Measurements from ENCODE around the gene PIBF1. TPM values are rescaled to one million over a fixed set of nuclear protein-coding genes. Genes with fewer than 3 reads are reported as not detected.

Gene PIBF1
- total and polyA plus RNA-seq, 2 donors, result 26.0 to 31.1 TPM

- no peaks in the 10 kb centered on the region for H3K4me1 ChIP-seq (ENCODE audit: control insufficient read depth in 2 of 2, insufficient read depth in 2 of 2, low read length in 2 of 2)
- no peak overlapping the region for H3K27ac ChIP-seq (ENCODE audit: low read depth in 1 of 2, low read length in 1 of 2)
- DNase-seq (ENCODE audit: low read depth in 6 of 9, low spot score in 9 of 9), result no peak
- no peaks in the 10 kb centered on the region for H3K9me3 ChIP-seq (ENCODE audit: control insufficient read depth in 2 of 2, insufficient read depth in 1 of 2, low read length in 1 of 2)
- peaks cover 2 to 5% of the 10 kb centered on the region in 2 donors for H3K36me3 ChIP-seq (ENCODE audit: control insufficient read depth in 2 of 2, insufficient read depth in 2 of 2, low read length in 1 of 2)
- no peak overlapping the region for H3K4me3 ChIP-seq (ENCODE audit: low read length in 2 of 2)
- over 99% methylated on average over 4 of the region's 4 CpGs for WGBS
- H3K27me3 ChIP-seq (ENCODE audit: control insufficient read depth in 2 of 2, insufficient read depth in 1 of 2, low read length in 1 of 2), result no peaks in the 10 kb centered on the region
Measured at GRCh38 chr13:72998012-72998411, 216.1 kb downstream of the PIBF1 start.

- Histone ChIP-seq H3K36me3 (ENCODE audit: control insufficient read depth in 2 of 2, insufficient read depth in 2 of 2, low read length in 1 of 2) (peaks cover 11 to 13% of the 10 kb centered on the region in 2 donors), H3K4me1 (ENCODE audit: control insufficient read depth in 2 of 2, insufficient read depth in 2 of 2, low read length in 2 of 2) (no peaks in the 10 kb centered on the region), H3K27me3 (ENCODE audit: control insufficient read depth in 2 of 2, insufficient read depth in 1 of 2, low read length in 1 of 2) (no peaks in the 10 kb centered on the region), H3K9me3 (ENCODE audit: control insufficient read depth in 2 of 2, insufficient read depth in 1 of 2, low read length in 1 of 2) (no peaks in the 10 kb centered on the region), H3K4me3 (ENCODE audit: low read length in 2 of 2) (no peak overlapping the region), H3K27ac (ENCODE audit: low read depth in 1 of 2, low read length in 1 of 2) (no peak overlapping the region)
- WGBS, result 90% methylated on average over 4 of the region's 4 CpGs
- DNase-seq (ENCODE audit: low read depth in 6 of 9, low spot score in 9 of 9), result peak in 1 of 9 donors; percentile 22
Measured at GRCh38 chr13:73000027-73000674, 218.2 kb downstream of the PIBF1 start.

DNA sequence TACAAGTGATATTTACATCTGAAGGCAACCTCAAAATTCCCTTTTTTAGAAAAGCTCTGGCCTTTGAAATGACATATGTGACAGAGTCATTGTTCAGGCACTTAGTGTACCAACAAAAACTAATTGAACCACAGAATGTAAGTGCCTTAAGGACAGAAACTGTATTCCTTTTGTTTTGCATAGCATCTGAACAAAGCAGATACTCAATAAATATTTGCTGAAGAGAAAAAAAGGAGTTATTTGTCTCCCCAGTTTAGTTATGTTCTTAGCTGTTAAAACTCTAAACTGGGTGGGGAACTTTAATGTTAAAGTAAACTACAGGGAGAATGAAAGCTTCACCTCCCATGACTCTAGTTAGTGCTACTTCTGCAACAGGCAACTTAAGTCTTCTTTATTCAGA lies 220.0 kb downstream of the PIBF1 start:
- DNase-seq (ENCODE audit: low read depth in 6 of 9, low spot score in 9 of 9), result no peak
- H3K27ac ChIP-seq (ENCODE audit: low read depth in 1 of 2, low read length in 1 of 2), result no peak overlapping the region
- peaks cover 11 to 13% of the 10 kb centered on the region in 2 donors for H3K36me3 ChIP-seq (ENCODE audit: control insufficient read depth in 2 of 2, insufficient read depth in 2 of 2, low read length in 1 of 2)

DNA sequence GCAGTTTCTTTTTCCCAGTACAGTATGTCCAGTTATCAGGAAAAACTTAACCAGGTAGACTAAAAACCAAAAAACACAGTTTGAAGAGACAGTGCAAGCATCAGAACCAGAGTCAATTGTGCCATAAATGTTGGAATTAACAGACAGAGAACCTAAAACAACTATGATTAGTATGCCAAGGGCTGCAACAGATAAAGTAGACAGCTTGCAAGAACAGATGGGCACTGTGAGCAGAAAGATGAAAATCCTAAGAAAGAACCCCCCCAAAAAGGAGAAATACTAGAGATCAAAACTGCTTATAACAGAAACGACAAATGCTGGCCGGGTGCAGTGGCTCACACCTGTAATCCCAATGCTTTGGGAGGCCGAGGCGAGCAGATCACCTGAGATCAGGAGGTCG lies 229.8 kb downstream of the PIBF1 start:
- no peak overlapping the region for H3K4me3 ChIP-seq (ENCODE audit: low read length in 2 of 2)
- no peaks in the 10 kb centered on the region for H3K4me1 ChIP-seq (ENCODE audit: control insufficient read depth in 2 of 2, insufficient read depth in 2 of 2, low read length in 2 of 2)
- H3K36me3 ChIP-seq (ENCODE audit: control insufficient read depth in 2 of 2, insufficient read depth in 2 of 2, low read length in 1 of 2), result no peaks in the 10 kb centered on the region
- no peaks in the 10 kb centered on the region for H3K27me3 ChIP-seq (ENCODE audit: control insufficient read depth in 2 of 2, insufficient read depth in 1 of 2, low read length in 1 of 2)
- WGBS, result 98% methylated on average over 5 of the region's 5 CpGs
- no peaks in the 10 kb centered on the region for H3K9me3 ChIP-seq (ENCODE audit: control insufficient read depth in 2 of 2, insufficient read depth in 1 of 2, low read length in 1 of 2)
- no peak for DNase-seq (ENCODE audit: low read depth in 6 of 9, low spot score in 9 of 9)
- no peak overlapping the region for H3K27ac ChIP-seq (ENCODE audit: low read depth in 1 of 2, low read length in 1 of 2)

More for the DNA sequence above, 220.0 kb downstream of the PIBF1 start:
- no peaks in the 10 kb centered on the region for H3K4me1 ChIP-seq (ENCODE audit: control insufficient read depth in 2 of 2, insufficient read depth in 2 of 2, low read length in 2 of 2)
- no peaks in the 10 kb centered on the region for H3K9me3 ChIP-seq (ENCODE audit: control insufficient read depth in 2 of 2, insufficient read depth in 1 of 2, low read length in 1 of 2)
- H3K4me3 ChIP-seq (ENCODE audit: low read length in 2 of 2), result no peak overlapping the region
- no peaks in the 10 kb centered on the region for H3K27me3 ChIP-seq (ENCODE audit: control insufficient read depth in 2 of 2, insufficient read depth in 1 of 2, low read length in 1 of 2)

GRCh38 chr13:73015805-73016204 lies 233.9 kb downstream of the PIBF1 start:
- no peak for DNase-seq (ENCODE audit: low read depth in 6 of 9, low spot score in 9 of 9)
- Histone ChIP-seq H3K27me3 (ENCODE audit: control insufficient read depth in 2 of 2, insufficient read depth in 1 of 2, low read length in 1 of 2) (no peaks in the 10 kb centered on the region), H3K27ac (ENCODE audit: low read depth in 1 of 2, low read length in 1 of 2) (no peak overlapping the region), H3K36me3 (ENCODE audit: control insufficient read depth in 2 of 2, insufficient read depth in 2 of 2, low read length in 1 of 2) (peaks cover 3 to 7% of the 10 kb centered on the region in 2 donors), H3K4me3 (ENCODE audit: low read length in 2 of 2) (no peak overlapping the region), H3K9me3 (ENCODE audit: control insufficient read depth in 2 of 2, insufficient read depth in 1 of 2, low read length in 1 of 2) (no peaks in the 10 kb centered on the region), H3K4me1 (ENCODE audit: control insufficient read depth in 2 of 2, insufficient read depth in 2 of 2, low read length in 2 of 2) (no peaks in the 10 kb centered on the region)
- WGBS, result 100% methylated on average over 1 of the region's 1 CpG

DNA sequence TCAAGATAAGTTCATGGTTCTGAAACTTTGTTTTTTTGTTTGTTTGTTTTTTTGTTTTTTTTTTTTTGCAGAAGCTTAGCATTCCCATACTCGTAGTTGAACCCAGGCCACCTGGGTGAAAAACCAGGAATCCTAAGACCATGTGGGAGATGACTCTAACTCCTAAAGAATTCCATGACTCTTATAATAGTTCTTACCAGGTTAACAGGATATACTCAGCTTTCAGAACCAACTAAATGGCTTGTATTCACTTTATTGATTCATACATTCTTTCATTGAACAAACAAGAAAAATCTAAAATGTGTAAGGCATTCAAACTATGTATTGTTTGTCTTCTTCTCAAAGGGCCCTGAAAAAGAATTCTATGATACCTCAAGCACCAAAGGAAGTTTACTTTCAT lies 236.4 kb downstream of the PIBF1 start:
- H3K4me3 ChIP-seq (ENCODE audit: low read length in 2 of 2), result no peak overlapping the region
- no peak overlapping the region for H3K27ac ChIP-seq (ENCODE audit: low read depth in 1 of 2, low read length in 1 of 2)
- DNase-seq (ENCODE audit: low read depth in 6 of 9, low spot score in 9 of 9), result no peak
- no peaks in the 10 kb centered on the region for H3K27me3 ChIP-seq (ENCODE audit: control insufficient read depth in 2 of 2, insufficient read depth in 1 of 2, low read length in 1 of 2)
- H3K9me3 ChIP-seq (ENCODE audit: control insufficient read depth in 2 of 2, insufficient read depth in 1 of 2, low read length in 1 of 2), result no peaks in the 10 kb centered on the region
- 100% methylated on average over 1 of the region's 1 CpG for WGBS
- no peaks in the 10 kb centered on the region for H3K4me1 ChIP-seq (ENCODE audit: control insufficient read depth in 2 of 2, insufficient read depth in 2 of 2, low read length in 2 of 2)
- H3K36me3 ChIP-seq (ENCODE audit: control insufficient read depth in 2 of 2, insufficient read depth in 2 of 2, low read length in 1 of 2), result peaks cover 3 to 7% of the 10 kb centered on the region in 2 donors

GRCh38 chr13:73025217-73026012 lies 243.5 kb downstream of the PIBF1 start:
- H3K4me3 ChIP-seq (ENCODE audit: low read length in 2 of 2), result no peak overlapping the region
- no peak for DNase-seq (ENCODE audit: low read depth in 6 of 9, low spot score in 9 of 9)
- WGBS, result 96% methylated on average over 5 of the region's 5 CpGs

DNA sequence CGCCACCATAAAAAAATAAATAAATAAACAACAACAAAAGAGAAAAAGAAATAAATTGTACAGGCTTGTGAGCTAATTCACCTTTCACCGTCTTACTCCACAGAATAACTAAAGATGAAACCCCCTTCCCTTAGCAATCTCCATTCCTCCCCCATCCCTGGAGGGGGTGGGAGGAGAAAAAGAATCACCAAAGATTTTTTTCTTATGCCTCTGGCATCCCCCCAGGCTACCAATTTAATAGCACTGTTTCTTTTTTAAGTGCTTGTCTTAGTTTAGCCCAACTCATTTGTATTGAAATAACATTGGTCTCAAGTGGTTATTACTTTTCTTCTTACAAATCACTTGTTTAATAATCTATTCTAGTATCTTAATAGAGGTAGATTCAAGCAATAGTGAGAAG lies 253.0 kb downstream of the PIBF1 start:
- Histone ChIP-seq H3K4me1 (ENCODE audit: control insufficient read depth in 2 of 2, insufficient read depth in 2 of 2, low read length in 2 of 2) (no peaks in the 10 kb centered on the region), H3K27me3 (ENCODE audit: control insufficient read depth in 2 of 2, insufficient read depth in 1 of 2, low read length in 1 of 2) (no peaks in the 10 kb centered on the region), H3K27ac (ENCODE audit: low read depth in 1 of 2, low read length in 1 of 2) (no peak overlapping the region), H3K36me3 (ENCODE audit: control insufficient read depth in 2 of 2, insufficient read depth in 2 of 2, low read length in 1 of 2) (no peaks in the 10 kb centered on the region), H3K9me3 (ENCODE audit: control insufficient read depth in 2 of 2, insufficient read depth in 1 of 2, low read length in 1 of 2) (no peaks in the 10 kb centered on the region), H3K4me3 (ENCODE audit: low read length in 2 of 2) (no peak overlapping the region)
- 95% methylated on average over 2 of the region's 2 CpGs for WGBS
- no peak for DNase-seq (ENCODE audit: low read depth in 6 of 9, low spot score in 9 of 9)

More at GRCh38 chr13:73025217-73026012, 243.5 kb downstream of the PIBF1 start:
- H3K4me1 ChIP-seq (ENCODE audit: control insufficient read depth in 2 of 2, insufficient read depth in 2 of 2, low read length in 2 of 2), result no peaks in the 10 kb centered on the region
- no peak overlapping the region for H3K27ac ChIP-seq (ENCODE audit: low read depth in 1 of 2, low read length in 1 of 2)
- no peaks in the 10 kb centered on the region for H3K9me3 ChIP-seq (ENCODE audit: control insufficient read depth in 2 of 2, insufficient read depth in 1 of 2, low read length in 1 of 2)
- no peaks in the 10 kb centered on the region for H3K36me3 ChIP-seq (ENCODE audit: control insufficient read depth in 2 of 2, insufficient read depth in 2 of 2, low read length in 1 of 2)
- no peaks in the 10 kb centered on the region for H3K27me3 ChIP-seq (ENCODE audit: control insufficient read depth in 2 of 2, insufficient read depth in 1 of 2, low read length in 1 of 2)

DNA sequence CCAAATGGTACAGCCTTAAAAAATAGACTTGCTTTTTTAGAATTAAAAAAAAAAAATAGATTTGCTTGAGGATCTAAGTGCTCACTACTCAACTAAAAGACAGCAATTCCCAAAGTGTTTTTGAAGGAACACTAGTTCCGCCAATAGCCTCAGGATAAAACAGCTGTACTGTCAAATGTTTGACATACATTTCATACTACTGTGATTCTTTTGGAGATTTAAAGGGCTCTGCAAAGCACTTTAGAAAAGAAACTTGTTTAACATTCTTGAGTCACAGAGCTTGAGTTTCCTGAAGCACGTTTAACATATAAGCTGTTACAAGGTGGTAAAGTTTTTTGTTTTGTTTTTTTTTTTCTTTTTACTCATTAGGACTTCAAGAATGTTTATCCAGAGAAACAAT lies 253.7 kb downstream of the PIBF1 start:
- 91% methylated on average over 2 of the region's 2 CpGs for WGBS
- no peaks in the 10 kb centered on the region for H3K36me3 ChIP-seq (ENCODE audit: control insufficient read depth in 2 of 2, insufficient read depth in 2 of 2, low read length in 1 of 2)
- no peak overlapping the region for H3K4me3 ChIP-seq (ENCODE audit: low read length in 2 of 2)

More for the DNA sequence above, 253.7 kb downstream of the PIBF1 start:
- Histone ChIP-seq H3K27ac (ENCODE audit: low read depth in 1 of 2, low read length in 1 of 2) (no peak overlapping the region), H3K9me3 (ENCODE audit: control insufficient read depth in 2 of 2, insufficient read depth in 1 of 2, low read length in 1 of 2) (no peaks in the 10 kb centered on the region), H3K27me3 (ENCODE audit: control insufficient read depth in 2 of 2, insufficient read depth in 1 of 2, low read length in 1 of 2) (no peaks in the 10 kb centered on the region), H3K4me1 (ENCODE audit: control insufficient read depth in 2 of 2, insufficient read depth in 2 of 2, low read length in 2 of 2) (no peaks in the 10 kb centered on the region)
- DNase-seq (ENCODE audit: low read depth in 6 of 9, low spot score in 9 of 9), result no peak

Measured in thymus (tissue), 11 donors.